Aortic smooth muscle cell (primary cell): ENCODE data around the gene MED4. TPM values are rescaled to one million over a fixed set of nuclear protein-coding genes. Genes with fewer than 3 reads are reported as not detected.

Experiments used
- total RNA-seq: library from RNA; depleted of rRNA; stranded (reverse); fragments of >200 nt; gene quantifications from 2 replicates; pipeline ENCODE4 v1.2.3, GENCODE V29; 2014

Gene MED4
- total RNA-seq = 25.9 and 31.6 TPM in 2 replicates

GRCh38 chr13:48094781-48095502 lies at the start of gene MED4:
TSS of gene MED4 (minus strand) at chr13:48095104. CDS start at chr13:48095078, 26 bp downstream.

GRCh38 chr13:48037346-48038173 lies 57.3 kb downstream of the MED4 start, which contains the start of gene NUDT15:
TSS of gene NUDT15 (plus strand) at chr13:48037726. CDS start at chr13:48037747, 21 bp downstream.

Other genes with a start within 250 kb of the MED4 start
- 51.7 and 58.0 TPM in 2 replicates for gene SUCLA2, start 93.8 kb downstream of the MED4 start, total RNA-seq
- gene NUDT15, start 57.4 kb downstream of the MED4 start, total RNA-seq = 11.2 and 15.3 TPM in 2 replicates
- gene ITM2B, start 138.1 kb upstream of the MED4 start, total RNA-seq = 182 and 262 TPM in 2 replicates
- gene RB1, start 208.6 kb upstream of the MED4 start, total RNA-seq = 36.9 and 43.6 TPM in 2 replicates